Inferior parietal cortex (tissue), 1 donor: ENCODE measurements around the gene OR52D1.

Experiments
- DNase-seq: peaks from one replicate; pipeline ENCODE4 v3.0.0-alpha.2; 2016; ENCODE audit errors: extremely low spot score

Gene OR52D1

GRCh38 chr11:5509803-5510202 lies 21.3 kb downstream of the OR52D1 start, which contains the start of gene UBQLN3:
TSS of gene UBQLN3 (minus strand) at chr11:5509957. CDS start at chr11:5509558, 399 bp downstream.
- DNase-seq, result no peak

- no peak for DNase-seq
Measured at GRCh38 chr11:5514841-5515240, 26.4 kb downstream of the OR52D1 start.

- DNase-seq, result no peak
Measured at GRCh38 chr11:5516599-5516998, 28.1 kb downstream of the OR52D1 start, which contains the start of gene UBQLNL. TSS of gene UBQLNL (minus strand) at chr11:5516699. CDS start at chr11:5516441, 258 bp downstream.

- DNase-seq, result no peak
Measured at GRCh38 chr11:5521540-5521939, 33.1 kb downstream of the OR52D1 start.

GRCh38 chr11:5522308-5522707 lies 33.8 kb downstream of the OR52D1 start:
- DNase-seq, result no peak

- no peak for DNase-seq
Measured at GRCh38 chr11:5524756-5525155, 36.3 kb downstream of the OR52D1 start.

GRCh38 chr11:5527716-5528115 lies 39.2 kb downstream of the OR52D1 start:
- no peak for DNase-seq

- DNase-seq, result no peak
Measured at GRCh38 chr11:5528495-5528894, 40.0 kb downstream of the OR52D1 start.

GRCh38 chr11:5531053-5531831 lies 42.8 kb downstream of the OR52D1 start:
- DNase-seq, result no peak

- DNase-seq, result no peak
Measured at GRCh38 chr11:5534046-5534445, 45.6 kb downstream of the OR52D1 start.

- DNase-seq, result no peak
Measured at GRCh38 chr11:5536482-5536881, 48.0 kb downstream of the OR52D1 start.
